GM21526 (cell line): Measurements from ENCODE around the gene C2orf81.
"Not testable (repeated sequence)": the region's sequence is repeated elsewhere in the genome, so short reads cannot be mapped to it uniquely, and the experiment has no call there.

Source experiments
- ATAC-seq: cut with Tn5 transposase; IDR thresholded peaks from one replicate; pipeline ENCODE4 v1.9.1; 2021; ENCODE audit warnings: moderate library complexity; ENCODE audit not compliant: unreplicated experiment, low FRiP score

Gene C2orf81

GRCh38 chr2:74424995-74425406, 3.6 kb upstream of the C2orf81 start:
- no peak for ATAC-seq

GRCh38 chr2:74424139-74424992, 2.9 kb upstream of the C2orf81 start:
- no peak for ATAC-seq

- no peak for ATAC-seq
These were observed 2.0 kb upstream of the C2orf81 start for GRCh38 chr2:74423231-74424095.

- ATAC-seq, result not testable (repeated sequence)
These were observed 846 bp downstream of the C2orf81 start for GRCh38 chr2:74420443-74421103.

GRCh38 chr2:74420006-74420405, 1.4 kb downstream of the C2orf81 start:
- ATAC-seq, result no peak

GRCh38 chr2:74419345-74419744, 2.1 kb downstream of the C2orf81 start:
- no peak for ATAC-seq

- no peak for ATAC-seq
These were observed 3.1 kb downstream of the C2orf81 start for GRCh38 chr2:74418312-74418711.

GRCh38 chr2:74417763-74418162, 3.7 kb downstream of the C2orf81 start:
- no peak for ATAC-seq

- ATAC-seq, result no peak
These were observed 4.2 kb downstream of the C2orf81 start for GRCh38 chr2:74417197-74417596.

- ATAC-seq, result no peak
These were observed 4.6 kb downstream of the C2orf81 start for GRCh38 chr2:74416778-74417177.

GRCh38 chr2:74415762-74416395, 5.5 kb downstream of the C2orf81 start:
- no peak for ATAC-seq

- no peak for ATAC-seq
These were observed 6.3 kb downstream of the C2orf81 start for GRCh38 chr2:74414881-74415761.

- no peak for ATAC-seq
These were observed 7.0 kb downstream of the C2orf81 start for GRCh38 chr2:74414441-74414840.

GRCh38 chr2:74413001-74413698, 8.3 kb downstream of the C2orf81 start:
- ATAC-seq, result no peak

- no peak for ATAC-seq
These were observed 13.7 kb downstream of the C2orf81 start for GRCh38 chr2:74407682-74408081.

- no peak for ATAC-seq
These were observed 15.4 kb downstream of the C2orf81 start for GRCh38 chr2:74406035-74406434.

GRCh38 chr2:74401891-74402290, 19.5 kb downstream of the C2orf81 start:
- no peak for ATAC-seq

- ATAC-seq, result no peak
These were observed 21.6 kb downstream of the C2orf81 start for GRCh38 chr2:74399785-74400184.

- no peak for ATAC-seq
These were observed 25.3 kb downstream of the C2orf81 start for GRCh38 chr2:74396149-74396548.
